Stomach (tissue), 4 donors: Measurements from ENCODE around the gene PTPRJ.

Source experiments
- CTCF ChIP-seq, 7 experiments: fragments of 450-650 bp in 4 of 7; fragments of 200-600 bp in 3 of 7; sonication (generic) in 3 of 7; IDR thresholded peaks; one replicate each; pipeline ENCODE4 v1.5.1; 2016 to 2019; ENCODE audit warnings: antibody characterized with exemption in 7 of 7, control low read depth in 2 of 7, mild to moderate bottlenecking in 1 of 7
- EP300 ChIP-seq: sonication (generic); formaldehyde crosslinking; IDR thresholded peaks from one replicate; pipeline ENCODE4 v1.6.1; 2017; ENCODE audit warnings: antibody characterized with exemption
- POLR2A ChIP-seq, 4 donors: fragments of 450-650 bp; IDR thresholded peaks; one replicate each; pipeline ENCODE4 v1.6.1; 2016; ENCODE audit warnings: antibody characterized with exemption in 4 of 4, control low read depth in 2 of 4, mild to moderate bottlenecking in 1 of 4, moderate library complexity in 1 of 4

- TF ChIP-seq CTCF (IDR thresholded peaks at IDR 0.05) (no peak), POLR2A (IDR thresholded peaks at IDR 0.05) (no peak), EP300 (no peak)
These were observed 114.4 kb downstream of the PTPRJ start for GRCh38 chr11:48094643-48095339.
